ENCODE measurements around the gene SAP130.

DNA sequence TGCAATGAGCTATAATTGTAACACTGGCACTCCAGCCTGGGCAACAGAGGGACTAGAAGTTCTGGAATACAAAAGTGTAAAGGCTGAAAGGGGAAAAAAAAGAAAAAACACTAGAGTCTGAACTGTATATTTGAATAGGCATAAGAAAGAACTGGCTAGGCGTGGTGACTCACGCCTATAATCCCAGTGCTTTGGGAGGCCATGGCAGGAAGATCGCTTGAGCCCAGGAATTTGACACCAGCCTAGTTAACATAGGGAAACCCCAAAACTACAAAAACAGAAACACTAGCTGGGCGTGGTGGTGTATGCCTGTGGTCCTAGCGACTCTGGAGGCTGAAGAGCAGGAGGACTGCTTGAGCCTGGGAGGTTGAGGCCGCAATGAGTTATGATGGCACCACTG is 70.6 kb downstream of the SAP130 start:
- TF ChIP-seq, protein P1, sequence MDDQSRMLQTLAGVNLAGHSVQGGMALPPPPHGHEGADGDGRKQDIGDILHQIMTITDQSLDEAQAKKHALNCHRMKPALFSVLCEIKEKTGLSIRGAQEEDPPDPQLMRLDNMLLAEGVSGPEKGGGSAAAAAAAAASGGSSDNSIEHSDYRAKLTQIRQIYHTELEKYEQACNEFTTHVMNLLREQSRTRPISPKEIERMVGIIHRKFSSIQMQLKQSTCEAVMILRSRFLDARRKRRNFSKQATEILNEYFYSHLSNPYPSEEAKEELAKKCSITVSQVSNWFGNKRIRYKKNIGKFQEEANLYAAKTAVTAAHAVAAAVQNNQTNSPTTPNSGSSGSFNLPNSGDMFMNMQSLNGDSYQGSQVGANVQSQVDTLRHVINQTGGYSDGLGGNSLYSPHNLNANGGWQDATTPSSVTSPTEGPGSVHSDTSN (IDR thresholded peaks at IDR 0.05): no peak
- TF ChIP-seq POLR2AphosphoS5 (IDR thresholded peaks at IDR 0.05; ENCODE audit: low read depth, low read length) (no peak), TEAD4 (IDR thresholded peaks at IDR 0.05; ENCODE audit: borderline replicate concordance, insufficient read depth) (no peak), SMC3 (IDR thresholded peaks at IDR 0.05; ENCODE audit: low read depth, low read length) (no peak), EZH2phosphoT487 (IDR thresholded peaks at IDR 0.05; ENCODE audit: borderline replicate concordance, low read depth) (no peak), TAF1 (IDR thresholded peaks at IDR 0.05; ENCODE audit: borderline replicate concordance, low read depth, low read length) (no peak), RAD21 (IDR thresholded peaks at IDR 0.05; ENCODE audit: low read length) (no peak), SIN3A (IDR thresholded peaks at IDR 0.05; ENCODE audit: borderline replicate concordance, low read depth, low read length) (no peak)
- TF ChIP-seq, protein P2, sequence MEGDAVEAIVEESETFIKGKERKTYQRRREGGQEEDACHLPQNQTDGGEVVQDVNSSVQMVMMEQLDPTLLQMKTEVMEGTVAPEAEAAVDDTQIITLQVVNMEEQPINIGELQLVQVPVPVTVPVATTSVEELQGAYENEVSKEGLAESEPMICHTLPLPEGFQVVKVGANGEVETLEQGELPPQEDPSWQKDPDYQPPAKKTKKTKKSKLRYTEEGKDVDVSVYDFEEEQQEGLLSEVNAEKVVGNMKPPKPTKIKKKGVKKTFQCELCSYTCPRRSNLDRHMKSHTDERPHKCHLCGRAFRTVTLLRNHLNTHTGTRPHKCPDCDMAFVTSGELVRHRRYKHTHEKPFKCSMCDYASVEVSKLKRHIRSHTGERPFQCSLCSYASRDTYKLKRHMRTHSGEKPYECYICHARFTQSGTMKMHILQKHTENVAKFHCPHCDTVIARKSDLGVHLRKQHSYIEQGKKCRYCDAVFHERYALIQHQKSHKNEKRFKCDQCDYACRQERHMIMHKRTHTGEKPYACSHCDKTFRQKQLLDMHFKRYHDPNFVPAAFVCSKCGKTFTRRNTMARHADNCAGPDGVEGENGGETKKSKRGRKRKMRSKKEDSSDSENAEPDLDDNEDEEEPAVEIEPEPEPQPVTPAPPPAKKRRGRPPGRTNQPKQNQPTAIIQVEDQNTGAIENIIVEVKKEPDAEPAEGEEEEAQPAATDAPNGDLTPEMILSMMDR (IDR thresholded peaks at IDR 0.05): no peak
- TF ChIP-seq, protein P3, sequence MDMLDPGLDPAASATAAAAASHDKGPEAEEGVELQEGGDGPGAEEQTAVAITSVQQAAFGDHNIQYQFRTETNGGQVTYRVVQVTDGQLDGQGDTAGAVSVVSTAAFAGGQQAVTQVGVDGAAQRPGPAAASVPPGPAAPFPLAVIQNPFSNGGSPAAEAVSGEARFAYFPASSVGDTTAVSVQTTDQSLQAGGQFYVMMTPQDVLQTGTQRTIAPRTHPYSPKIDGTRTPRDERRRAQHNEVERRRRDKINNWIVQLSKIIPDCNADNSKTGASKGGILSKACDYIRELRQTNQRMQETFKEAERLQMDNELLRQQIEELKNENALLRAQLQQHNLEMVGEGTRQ (IDR thresholded peaks at IDR 0.05; ENCODE audit: borderline replicate concordance, low read depth, low read length): no peak
